Stimulated activated CD8-positive, alpha-beta memory T cell treated with anti-CD3 and anti-CD28 coated beads, Interleukin-4, amount 100 ng/mL, for 4 hours (primary cell): ENCODE measurements around the gene KRTAP12-2.
"Not testable (repeated sequence)": the region's sequence is repeated elsewhere in the genome, so short reads cannot be mapped to it uniquely, and the experiment has no call there.

Experiments used
- DNase-seq, 2 donors: peaks; one replicate each; pipeline ENCODE4 v3.0.0-alpha.2; 2020; ENCODE audit warnings: low read depth in 2 of 2, low spot score in 1 of 2

The KRTAP12-2 gene

DNA sequence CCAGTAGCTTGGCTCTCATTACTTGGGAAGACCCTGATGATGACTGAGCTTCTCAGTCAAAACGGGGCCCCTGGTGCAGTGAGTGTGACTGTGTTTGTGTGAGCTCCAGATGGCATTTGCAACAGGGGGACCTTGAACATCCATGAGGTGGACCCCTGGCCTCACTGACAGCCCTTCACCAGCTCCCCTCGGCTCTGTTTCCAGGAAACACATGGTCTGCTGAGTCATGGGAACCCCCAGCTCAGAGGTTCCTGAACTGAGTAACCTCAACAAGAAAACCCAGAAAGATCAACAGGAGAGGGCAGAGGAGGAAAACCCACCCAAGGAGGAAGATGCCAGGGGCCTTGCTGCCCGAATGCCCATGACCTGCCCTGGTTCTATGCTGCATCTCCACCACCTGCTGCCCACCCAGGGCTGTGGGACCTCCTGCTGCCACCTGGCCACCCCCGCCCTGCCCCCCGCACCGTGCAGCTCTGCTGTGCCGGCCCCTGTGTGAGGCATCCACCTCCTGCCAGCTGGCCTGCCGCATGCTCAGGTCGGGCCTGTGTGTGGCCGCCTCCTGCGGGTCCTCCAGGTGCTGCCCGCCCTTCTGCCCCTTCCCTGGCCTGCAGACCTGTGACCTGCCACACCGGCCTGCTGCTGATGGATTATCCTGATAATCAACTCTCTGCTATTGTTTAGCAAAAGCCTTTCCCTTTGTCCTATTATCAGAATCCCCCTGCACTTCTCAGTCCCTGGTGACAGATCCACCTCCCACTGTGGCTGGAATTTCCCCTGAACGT is 19.5 kb upstream of the KRTAP12-2 start:
- no peak for DNase-seq

GRCh38 chr21:44685050-44685449 is 18.3 kb upstream of the KRTAP12-2 start:
- not testable (repeated sequence) for DNase-seq

DNA sequence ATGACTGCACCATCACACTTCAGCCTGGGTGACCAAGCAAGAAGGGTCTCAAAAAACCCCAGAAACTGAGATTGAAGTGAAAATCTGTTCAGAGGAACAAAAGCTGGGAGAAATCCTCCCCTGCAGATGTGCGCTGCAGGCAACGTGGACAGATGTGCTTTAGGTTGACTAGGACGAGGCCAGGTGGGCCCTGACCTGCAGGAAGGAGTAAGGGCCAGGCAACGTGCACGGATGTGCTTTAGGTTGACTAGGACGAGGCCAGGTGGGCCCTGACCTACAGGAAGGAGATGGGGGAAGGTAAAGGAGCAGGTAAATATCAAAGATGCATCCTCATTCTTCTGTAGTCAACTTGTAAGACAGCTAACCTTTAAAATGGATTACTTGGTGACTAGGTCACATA is 17.8 kb upstream of the KRTAP12-2 start:
- DNase-seq: no peak

DNA sequence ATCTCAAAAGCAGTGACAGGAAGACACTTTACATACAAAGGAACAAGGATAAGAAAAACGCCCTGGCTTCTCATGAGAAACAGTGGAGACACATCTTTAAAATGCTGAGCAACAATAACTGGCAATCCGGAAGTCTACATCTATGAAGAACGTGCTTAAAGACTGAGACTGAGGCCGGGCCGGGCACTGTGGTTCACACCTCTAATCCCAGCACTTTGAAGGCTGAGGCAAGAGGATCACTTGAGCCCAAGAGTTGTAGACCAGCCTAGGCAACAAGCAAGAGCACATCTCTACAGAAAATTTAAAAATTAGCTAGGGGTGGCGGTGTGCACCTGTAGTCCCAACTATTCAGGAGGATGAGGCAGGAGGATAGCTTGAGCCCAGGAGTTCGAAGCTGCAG is 17.4 kb upstream of the KRTAP12-2 start:
- no peak for DNase-seq

- no peak for DNase-seq
Measured at GRCh38 chr21:44682580-44683151, 15.9 kb upstream of the KRTAP12-2 start.

GRCh38 chr21:44681861-44682579 is 15.3 kb upstream of the KRTAP12-2 start, which contains the start of gene KRTAP12-1:
Gene KRTAP12-1 (minus strand): TSS chr21:44682163. CDS start chr21:44682123, 40 bp downstream.
- no peak for DNase-seq

GRCh38 chr21:44681152-44681551 is 14.4 kb upstream of the KRTAP12-2 start:
- no peak for DNase-seq

DNA sequence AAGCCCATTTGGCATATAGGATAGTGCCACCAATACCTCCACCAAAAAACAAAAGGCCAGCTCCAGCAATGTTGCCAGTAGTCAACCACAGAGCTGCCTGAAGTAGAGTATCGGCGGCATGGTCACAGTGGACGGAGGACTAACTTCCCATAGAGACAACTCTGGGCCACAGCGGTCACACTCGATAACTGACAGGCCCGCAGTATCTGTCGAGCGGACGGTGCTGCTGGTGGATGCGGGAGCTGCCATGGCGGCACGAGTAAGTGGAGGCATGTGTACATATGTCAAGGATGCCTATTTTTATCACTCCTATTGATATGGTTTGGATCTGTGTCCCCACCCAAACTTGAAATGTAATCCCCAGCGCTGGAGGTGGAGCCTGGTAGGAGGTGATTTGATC is 11.2 kb upstream of the KRTAP12-2 start:
- DNase-seq: no peak

DNA sequence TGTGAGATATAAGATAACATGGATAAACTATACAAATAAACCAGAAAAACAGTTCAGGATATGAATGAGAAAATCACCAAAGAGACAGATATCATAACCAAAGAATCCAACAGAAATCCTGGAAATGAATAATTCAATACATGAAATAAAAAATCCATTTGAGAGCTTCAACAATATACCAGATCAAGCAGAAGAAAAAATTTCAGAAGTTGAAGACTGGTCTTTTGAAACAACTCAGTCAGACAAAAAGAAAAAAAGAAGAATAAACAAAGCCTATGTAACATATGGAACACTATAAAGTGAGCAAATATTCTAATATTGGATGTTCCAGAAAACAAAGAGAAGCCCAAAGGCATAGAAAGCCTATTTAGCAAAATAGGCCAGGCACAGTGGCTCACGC is 5.2 kb upstream of the KRTAP12-2 start:
- DNase-seq: no peak

GRCh38 chr21:44670642-44671432 is 4.1 kb upstream of the KRTAP12-2 start:
- DNase-seq: no peak

GRCh38 chr21:44667612-44668011 is 885 bp upstream of the KRTAP12-2 start:
- DNase-seq: no peak

DNA sequence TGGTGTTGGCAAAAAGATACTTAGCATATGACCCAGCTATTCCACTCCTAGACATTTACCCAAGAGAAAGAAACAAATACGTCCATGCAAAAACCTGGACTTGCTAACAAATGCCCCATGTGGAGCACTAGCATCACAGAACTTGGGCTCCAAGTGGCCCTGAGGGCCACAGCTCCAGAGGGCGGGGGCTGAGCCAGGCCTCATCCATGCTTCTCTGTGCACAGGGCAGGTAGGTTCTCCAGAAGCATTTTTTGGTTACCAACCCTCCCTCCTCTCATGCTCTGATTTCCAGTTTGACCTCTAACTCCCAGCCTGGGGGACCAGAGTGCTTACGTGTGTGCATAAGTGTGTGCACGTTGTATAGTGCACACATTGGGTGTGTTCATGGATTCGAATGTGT is 2.0 kb downstream of the KRTAP12-2 start:
- no peak for DNase-seq

DNA sequence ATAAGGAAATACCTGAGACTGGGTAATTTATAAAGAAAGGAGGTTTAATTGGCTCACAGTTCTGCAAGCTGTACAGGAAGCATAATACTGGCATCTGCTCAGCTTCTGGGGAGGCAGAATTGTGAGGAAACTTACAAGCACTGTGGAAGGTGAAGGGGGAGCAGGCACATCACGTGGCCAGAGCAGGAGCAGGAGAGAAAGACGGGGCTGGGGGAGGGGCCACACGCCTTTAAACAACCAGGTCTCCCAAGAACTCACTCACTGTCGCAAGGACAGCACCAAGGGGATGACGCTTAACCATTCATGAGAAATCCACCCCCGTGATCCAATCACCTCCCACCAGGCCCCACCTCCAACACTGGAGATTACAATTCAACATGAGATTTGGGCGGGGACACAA is 5.2 kb downstream of the KRTAP12-2 start:
- not testable (repeated sequence) for DNase-seq

- DNase-seq: no peak
Measured at GRCh38 chr21:44658913-44659595, 7.7 kb downstream of the KRTAP12-2 start.

- no peak for DNase-seq
Measured at GRCh38 chr21:44658541-44658910, 8.2 kb downstream of the KRTAP12-2 start.

GRCh38 chr21:44657635-44658540 is 8.8 kb downstream of the KRTAP12-2 start, which contains the start of gene KRTAP12-3:
Gene KRTAP12-3 (plus strand): TSS chr21:44657932. CDS start chr21:44657980, 48 bp downstream.
- DNase-seq: no peak

- DNase-seq: no peak
Measured at GRCh38 chr21:44656868-44657267, 9.9 kb downstream of the KRTAP12-2 start.

DNA sequence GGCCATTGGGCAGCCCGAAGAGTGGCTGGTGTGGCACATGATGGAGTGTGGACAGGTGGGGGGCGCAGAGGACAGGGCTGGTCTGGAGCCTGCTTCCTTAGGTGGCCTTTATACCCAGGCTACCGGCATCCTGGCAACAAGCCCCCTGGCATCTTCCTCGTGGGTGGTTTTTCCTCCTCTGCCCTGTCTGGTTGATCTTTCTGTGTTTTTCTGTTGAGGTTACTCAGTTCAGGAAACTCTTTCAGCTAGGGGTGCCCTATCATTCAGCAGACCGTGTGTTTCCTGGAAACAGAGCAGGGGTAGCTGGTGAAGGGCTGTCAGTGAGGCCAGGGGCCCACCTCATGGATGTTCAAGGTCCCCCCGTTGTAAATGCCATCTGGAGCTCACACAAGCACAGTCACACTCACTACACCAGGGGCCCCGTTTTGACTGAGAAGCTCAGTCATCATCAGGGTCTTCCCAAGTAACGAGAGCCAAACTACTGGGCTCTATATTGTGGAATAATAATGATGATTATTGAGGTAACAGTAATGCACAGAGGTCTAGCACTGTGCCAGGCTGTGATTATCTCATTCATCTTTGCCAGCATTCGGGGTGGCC is 12.1 kb downstream of the KRTAP12-2 start, which contains the start of gene KRTAP12-4:
TSS of gene KRTAP12-4 (minus strand) at position 84 of the 600 bp plus-strand sequence. CDS start at position 39, 45 bp downstream.
- DNase-seq: no peak
